WTC11 (cell line): ENCODE measurements around the gene RBFOX1. TPM values are rescaled to one million over a fixed set of nuclear protein-coding genes. Genes with fewer than 3 reads are reported as not detected.

Experiments used
- ATAC-seq: fragments of 200-7000 bp; cut with Tn5 transposase; 2 replicates; pipeline ENCODE4 v1.10.0; 2021; ENCODE audit warnings: mild to moderate bottlenecking, moderate library complexity
- CTCF ChIA-PET: fragments of 300-600 bp; sonication (Branson Sonifier 250); formaldehyde crosslinking; loops from one replicate; lab custom pipeline; 2021; ENCODE audit warnings: antibody characterized with exemption; lab: Charles Lee
- POLR2A ChIA-PET: fragments of 350-600 bp; sonication (Branson Sonifier 250); formaldehyde crosslinking; loops from one replicate; lab custom pipeline; 2021; ENCODE audit warnings: antibody characterized with exemption; lab: Charles Lee
- DNase-seq: peaks from one replicate; pipeline ENCODE4 v3.0.0; 2021; ENCODE audit warnings: low spot score
- H3K27ac Mint-ChIP-seq: 2 replicates; pipeline ENCODE4 v1.8.0; 2021; ENCODE audit warnings: mixed read lengths
- H3K27me3 Mint-ChIP-seq: 2 replicates; pipeline ENCODE4 v1.8.0; 2021; ENCODE audit warnings: low read depth, mild to moderate bottlenecking, moderate library complexity, mixed read lengths
- H3K36me3 Mint-ChIP-seq: 2 replicates; pipeline ENCODE4 v1.8.0; 2021; ENCODE audit warnings: mixed read lengths
- H3K4me1 Mint-ChIP-seq: 2 replicates; pipeline ENCODE4 v1.8.0; 2022; ENCODE audit warnings: mixed read lengths
- H3K4me3 Mint-ChIP-seq: 2 replicates; pipeline ENCODE4 v1.8.0; 2021; ENCODE audit warnings: mild to moderate bottlenecking, moderate library complexity, mixed read lengths
- H3K9me3 Mint-ChIP-seq: 2 replicates; pipeline ENCODE4 v1.8.0; 2021; ENCODE audit warnings: mixed read lengths
- ATF2 ChIP-seq: sonication (generic); formaldehyde crosslinking; IDR thresholded peaks from 2 replicates; pipeline ENCODE4 v1.8.1; 2022; ENCODE audit warnings: low read depth, missing genetic modification reagents, borderline replicate concordance
- ATF3 ChIP-seq: sonication (generic); formaldehyde crosslinking; conservative IDR thresholded peaks from 2 replicates; pipeline ENCODE4 v1.8.1; 2022; ENCODE audit warnings: mild to moderate bottlenecking, missing genetic modification reagents
- CBFB ChIP-seq: sonication (generic); formaldehyde crosslinking; IDR thresholded peaks from 2 replicates; pipeline ENCODE4 v1.8.1; 2022; ENCODE audit warnings: mild to moderate bottlenecking, low read depth, missing genetic modification reagents
- CREB1 ChIP-seq: sonication (generic); formaldehyde crosslinking; IDR thresholded peaks from 2 replicates; pipeline ENCODE4 v1.8.0; 2023; ENCODE audit warnings: mild to moderate bottlenecking, missing genetic modification reagents
- ELF4 ChIP-seq: sonication (generic); formaldehyde crosslinking; IDR thresholded peaks from 2 replicates; pipeline ENCODE4 v1.8.1; 2022; ENCODE audit warnings: low read depth, mild to moderate bottlenecking, moderate library complexity, missing genetic modification reagents
- ERG ChIP-seq: fragments of 250-450 bp; sonication (Bioruptor Pico); IDR thresholded peaks from 2 replicates; pipeline ENCODE4 v1.8.0; 2021; ENCODE audit warnings: mild to moderate bottlenecking
- FOXJ3 ChIP-seq: sonication (generic); formaldehyde crosslinking; IDR thresholded peaks from 2 replicates; pipeline ENCODE4 v1.9.0; 2021; ENCODE audit warnings: missing genetic modification reagents, mild to moderate bottlenecking, borderline replicate concordance
- IRF1 ChIP-seq: sonication (generic); formaldehyde crosslinking; IDR thresholded peaks from 2 replicates; pipeline ENCODE4 v1.8.0; 2023; ENCODE audit warnings: missing genetic modification reagents
- IRF2 ChIP-seq: sonication (generic); formaldehyde crosslinking; IDR thresholded peaks from 2 replicates; pipeline ENCODE4 v1.8.0; 2022; ENCODE audit warnings: low read depth, missing genetic modification reagents, borderline replicate concordance
- MYBL2 ChIP-seq: sonication (generic); formaldehyde crosslinking; IDR thresholded peaks from 2 replicates; pipeline ENCODE4 v1.8.1; 2023; ENCODE audit warnings: mild to moderate bottlenecking, moderate library complexity, missing genetic modification reagents
- NFATC4 ChIP-seq: fragments of 250-450 bp; sonication (Bioruptor Pico); IDR thresholded peaks from 2 replicates; pipeline ENCODE4 v1.9.0; 2021; ENCODE audit warnings: mild to moderate bottlenecking
- NFE2L1 ChIP-seq: sonication (generic); formaldehyde crosslinking; IDR thresholded peaks from 2 replicates; pipeline ENCODE4 v1.8.1; 2023; ENCODE audit warnings: missing genetic modification reagents
- NFYB ChIP-seq: sonication (generic); formaldehyde crosslinking; conservative IDR thresholded peaks from 2 replicates; pipeline ENCODE4 v1.8.0; 2022; ENCODE audit warnings: low read depth, missing genetic modification reagents
- NR2C2 ChIP-seq: sonication (generic); formaldehyde crosslinking; IDR thresholded peaks from 2 replicates; pipeline ENCODE4 v1.8.0; 2022; ENCODE audit warnings: mild to moderate bottlenecking, missing genetic modification reagents
- NR3C1 ChIP-seq: sonication (generic); formaldehyde crosslinking; conservative IDR thresholded peaks from 2 replicates; pipeline ENCODE4 v1.8.1; 2023; ENCODE audit warnings: low read depth, mild to moderate bottlenecking, missing genetic modification reagents
- PREB ChIP-seq: sonication (generic); formaldehyde crosslinking; IDR thresholded peaks from 2 replicates; pipeline ENCODE4 v1.8.1; 2022; ENCODE audit warnings: mild to moderate bottlenecking, missing genetic modification reagents, moderate library complexity, borderline replicate concordance
- RELA ChIP-seq: sonication (generic); formaldehyde crosslinking; IDR thresholded peaks from 2 replicates; pipeline ENCODE4 v1.8.1; 2022; ENCODE audit warnings: missing genetic modification reagents, mild to moderate bottlenecking, borderline replicate concordance
- SMAD4 ChIP-seq: sonication (generic); formaldehyde crosslinking; IDR thresholded peaks from 2 replicates; pipeline ENCODE4 v1.8.0; 2022; ENCODE audit warnings: mild to moderate bottlenecking, missing genetic modification reagents
- TEAD1 ChIP-seq: sonication (generic); formaldehyde crosslinking; IDR thresholded peaks from 2 replicates; pipeline ENCODE4 v1.8.0; 2022; ENCODE audit warnings: mild to moderate bottlenecking, missing genetic modification reagents
- USF2 ChIP-seq: sonication (generic); formaldehyde crosslinking; IDR thresholded peaks from 2 replicates; pipeline ENCODE4 v1.8.1; 2023; ENCODE audit warnings: mild to moderate bottlenecking, missing genetic modification reagents, moderate library complexity
- ZNF219 ChIP-seq: sonication (generic); formaldehyde crosslinking; IDR thresholded peaks from 2 replicates; pipeline ENCODE4 v1.8.0; 2023; ENCODE audit warnings: missing genetic modification reagents, mild to moderate bottlenecking, borderline replicate concordance
- ZNF232 ChIP-seq: sonication (generic); formaldehyde crosslinking; IDR thresholded peaks from 2 replicates; pipeline ENCODE4 v1.8.0; 2022; ENCODE audit warnings: mild to moderate bottlenecking, missing genetic modification reagents
- ZNF281 ChIP-seq: sonication (generic); formaldehyde crosslinking; IDR thresholded peaks from 2 replicates; pipeline ENCODE4 v1.8.0; 2023; ENCODE audit warnings: mild to moderate bottlenecking, missing genetic modification reagents
- ZNF416 ChIP-seq: fragments of 250-450 bp; sonication (Bioruptor Pico); IDR thresholded peaks from 2 replicates; pipeline ENCODE4 v1.9.0; 2021; ENCODE audit warnings: mild to moderate bottlenecking, inconsistent platforms
- ZNF423 ChIP-seq: fragments of 250-450 bp; sonication (Bioruptor Pico); IDR thresholded peaks from 2 replicates; pipeline ENCODE4 v2.1.2; 2022; ENCODE audit warnings: mild to moderate bottlenecking, moderate library complexity
- ZNF671 ChIP-seq: fragments of 250-450 bp; sonication (Bioruptor Pico); IDR thresholded peaks from 2 replicates; pipeline ENCODE4 v1.8.0; 2021; ENCODE audit warnings: mild to moderate bottlenecking
- total RNA-seq: library from RNA; stranded (reverse); gene quantifications from 3 replicates; pipeline ENCODE4 v1.2.3, GENCODE V29; 2021

RBFOX1 gene
- total RNA-seq, 1 experiment from 2014 or later = 1.1 TPM

GRCh38 chr16:7378024-7378695, 45.5 kb downstream of the RBFOX1 start:
- CTCF ChIA-PET = no interaction called here
- Mint-ChIP-seq H3K9me3 (peaks cover 91% of the 10 kb centered on the region), H3K27me3 (peaks cover 14% of the 10 kb centered on the region), H3K4me3 (no peak overlapping the region), H3K36me3 (peaks cover 78% of the 10 kb centered on the region), H3K4me1 (no peaks in the 10 kb centered on the region), H3K27ac (no peak overlapping the region)
- TF ChIP-seq SMAD4 (CRISPR knock-in tag) = no peak
- TF ChIP-seq ATF3 = no peak
- TF ChIP-seq ERG = no peak
- TF ChIP-seq ELF4 (CRISPR knock-in tag) = no peak
- TF ChIP-seq NFATC4 = no peak
- no peak for TF ChIP-seq NFYB
- TF ChIP-seq CREB1 = no peak
- TF ChIP-seq ZNF219 (CRISPR knock-in tag) = no peak
- DNase-seq (no peak), ATAC-seq (no peak)
- POLR2A ChIA-PET = no interaction called here

GRCh38 chr16:7380441-7380840, 47.8 kb downstream of the RBFOX1 start:
- ATAC-seq = no peak
- Mint-ChIP-seq H3K9me3 (peaks cover 90% of the 10 kb centered on the region), H3K27me3 (peaks cover 18% of the 10 kb centered on the region), H3K27ac (no peak overlapping the region), H3K4me1 (no peaks in the 10 kb centered on the region), H3K4me3 (no peak overlapping the region), H3K36me3 (peaks cover 76% of the 10 kb centered on the region)
- DNase-seq = no peak
- CTCF ChIA-PET = no interaction called here
- TF ChIP-seq ZNF671 (CRISPR knock-in tag) (no peak), NFE2L1 (CRISPR knock-in tag) (no peak), ZNF416 (CRISPR knock-in tag) (no peak), NR2C2 (no peak), IRF2 (CRISPR knock-in tag) (no peak), FOXJ3 (no peak), MYBL2 (CRISPR knock-in tag) (no peak), ATF2 (no peak), CBFB (CRISPR knock-in tag) (no peak), ZNF281 (CRISPR knock-in tag) (no peak)
- POLR2A ChIA-PET = no interaction called here

- ChIA-PET CTCF (no interaction called here), POLR2A (no interaction called here)
- ATAC-seq (no peak), DNase-seq (no peak)
- H3K27ac Mint-ChIP-seq = no peak overlapping the region
- H3K36me3 Mint-ChIP-seq = peaks cover 74% of the 10 kb centered on the region
- no peak overlapping the region for H3K4me3 Mint-ChIP-seq
- peaks cover 18% of the 10 kb centered on the region for H3K27me3 Mint-ChIP-seq
- peaks cover 88% of the 10 kb centered on the region for H3K9me3 Mint-ChIP-seq
- H3K4me1 Mint-ChIP-seq = no peaks in the 10 kb centered on the region
- no peak for TF ChIP-seq PREB (CRISPR knock-in tag)
- TF ChIP-seq NFE2L1 (CRISPR knock-in tag) = no peak
- TF ChIP-seq USF2 = no peak
- TF ChIP-seq ZNF423 = no peak
- no peak for TF ChIP-seq NR3C1 (CRISPR knock-in tag)
- no peak for TF ChIP-seq RELA
- TF ChIP-seq ZNF416 (CRISPR knock-in tag) = no peak
- no peak for TF ChIP-seq IRF1
- no peak for TF ChIP-seq ZNF232 (CRISPR knock-in tag)
- no peak for TF ChIP-seq TEAD1 (CRISPR knock-in tag)
Measured at GRCh38 chr16:7380911-7381310, 48.3 kb downstream of the RBFOX1 start.
